Suppressor macrophage (primary cell): Measurements from ENCODE around the gene CAMK2A.
A peak's percentile ranks its signal among the peaks of the same experiment; 100 is the strongest.

Source experiments
- DNase-seq, 4 experiments: peaks; one replicate each; pipeline ENCODE4 v3.0.0-alpha.2; 2020 to 2022

Gene CAMK2A

DNA sequence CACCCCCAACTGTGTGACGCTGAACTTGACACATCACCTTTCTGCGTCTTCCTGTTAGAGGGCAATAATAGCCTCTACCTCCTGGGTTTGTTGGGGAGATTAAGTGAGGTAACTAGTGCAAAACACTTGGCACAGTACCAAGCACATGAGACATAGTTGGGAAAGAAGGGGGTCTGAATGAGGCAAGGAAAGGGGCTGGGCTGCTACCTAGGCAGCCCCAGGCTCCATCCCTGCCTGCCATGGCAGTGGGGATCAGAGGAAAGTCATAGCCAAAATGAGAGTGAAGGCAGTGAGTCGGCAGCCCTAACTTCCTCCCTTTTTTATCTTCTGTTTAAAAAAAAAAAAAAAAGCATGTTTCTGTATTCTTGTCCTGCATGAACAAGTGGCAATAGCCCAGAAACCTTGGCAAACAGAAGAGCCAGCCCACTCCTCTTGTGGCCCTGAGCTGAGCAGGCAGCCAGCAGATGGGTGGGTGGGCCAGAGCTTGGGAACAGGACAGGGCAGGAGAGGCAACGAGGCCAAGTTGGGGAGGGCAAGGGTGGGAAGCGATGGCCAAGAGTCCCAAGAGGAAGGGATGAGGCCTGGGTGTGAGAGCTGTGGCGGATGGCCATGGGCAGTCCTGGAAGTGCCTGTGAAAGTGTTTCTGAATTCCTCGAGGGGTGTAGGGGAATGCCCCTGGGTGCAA lies 11.4 kb downstream of the CAMK2A start:
- DNase-seq = no peak

DNA sequence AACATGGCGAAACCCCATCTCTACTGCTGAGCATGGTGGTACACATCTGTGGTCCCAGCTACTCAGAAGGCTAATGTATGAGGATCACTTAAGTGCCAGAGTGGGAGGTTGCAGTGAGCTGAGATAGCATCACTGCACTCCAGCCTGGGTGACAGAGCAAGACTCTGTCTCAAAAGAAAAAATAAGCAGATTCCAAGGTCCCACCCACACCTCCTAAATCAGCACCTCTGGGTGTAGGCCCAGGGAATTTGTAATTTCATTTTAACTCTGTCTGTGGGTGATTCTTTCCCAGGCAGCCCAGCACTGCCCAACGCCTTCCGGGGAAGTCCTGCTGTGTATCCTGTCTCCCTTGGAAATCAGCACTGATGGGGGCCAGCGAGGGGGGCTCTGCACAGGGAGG lies 12.5 kb downstream of the CAMK2A start:
- DNase-seq = no peak

DNA sequence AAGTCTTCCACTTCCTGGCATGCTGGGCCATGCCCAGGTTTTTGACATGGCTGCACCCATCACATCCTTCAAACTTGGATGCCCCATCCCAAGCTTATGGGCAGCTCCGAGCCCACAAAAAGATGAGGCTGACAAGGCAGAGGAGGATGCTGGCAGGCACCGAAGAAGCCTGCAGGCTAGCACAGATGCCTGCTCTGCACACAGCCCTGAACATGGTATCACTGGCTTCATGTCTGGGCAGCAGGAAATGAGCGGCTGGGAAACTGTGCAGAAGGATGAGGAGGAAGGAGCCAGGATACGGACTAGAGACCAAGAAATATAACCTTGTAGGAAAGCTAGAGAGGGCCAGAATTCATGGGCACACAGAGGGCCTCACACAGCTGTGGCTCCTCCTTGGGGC lies 14.8 kb downstream of the CAMK2A start:
- DNase-seq = no peak

DNA sequence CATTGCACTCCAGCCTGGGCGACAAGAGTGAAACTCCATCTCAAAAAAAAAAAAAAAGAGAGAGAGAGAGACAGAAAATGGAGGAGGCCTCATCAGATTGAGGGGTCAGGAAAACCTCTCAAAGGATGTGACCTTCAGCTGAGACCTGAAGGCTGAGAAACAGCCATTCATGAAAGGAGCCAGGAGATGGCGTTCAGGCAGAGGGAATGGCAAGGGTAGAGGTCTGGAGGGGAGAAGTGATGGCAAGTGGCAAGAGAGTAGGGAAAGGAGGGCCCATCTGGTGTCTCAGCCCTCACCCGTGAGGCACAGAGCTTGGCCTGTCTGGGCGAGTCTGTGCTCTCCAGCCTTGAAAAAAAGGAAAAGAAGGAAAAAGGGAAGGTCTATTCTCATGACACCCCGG lies 17.0 kb downstream of the CAMK2A start:
- peak in 3 of 4 experiments; percentile 19 to 32 (median 29) for DNase-seq

DNA sequence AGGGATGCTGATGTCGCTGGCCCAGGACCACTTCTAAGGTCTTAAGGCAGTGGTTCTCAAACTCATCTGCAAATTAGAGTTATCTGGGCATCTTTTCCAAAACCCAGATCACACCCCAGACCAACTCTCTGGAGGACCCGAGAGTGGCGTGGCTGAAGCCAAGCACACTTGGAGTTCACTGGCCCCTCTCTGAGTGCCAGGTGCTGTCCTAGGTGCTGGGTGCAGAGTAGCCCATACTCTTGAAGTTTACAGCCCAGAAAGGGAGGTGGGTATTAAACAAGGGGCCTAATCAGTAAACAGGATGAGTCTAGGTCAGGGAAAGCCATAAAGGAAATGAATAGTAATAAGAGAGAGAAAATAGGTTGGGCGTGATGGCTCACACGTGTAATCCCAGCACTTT lies 17.6 kb downstream of the CAMK2A start:
- no peak for DNase-seq

DNA sequence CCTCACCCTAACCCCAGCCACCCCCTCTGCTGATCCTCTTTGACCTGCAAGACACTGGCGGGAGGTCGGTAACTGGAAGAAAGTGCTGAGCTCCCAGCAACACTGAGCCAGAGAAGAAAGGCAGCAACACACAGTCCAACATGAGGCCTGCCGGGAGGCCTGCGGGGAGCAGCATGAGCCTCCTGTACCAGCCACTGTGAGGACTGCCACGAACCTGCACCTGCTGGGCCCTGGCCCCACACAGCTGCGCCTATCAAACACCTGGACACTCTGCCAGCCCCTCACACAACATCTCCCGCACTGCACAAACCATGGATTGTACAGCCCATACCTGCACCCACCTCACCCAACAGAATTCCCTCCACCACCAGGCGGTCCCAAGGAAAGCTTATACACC lies 18.3 kb downstream of the CAMK2A start:
- no peak for DNase-seq

DNA sequence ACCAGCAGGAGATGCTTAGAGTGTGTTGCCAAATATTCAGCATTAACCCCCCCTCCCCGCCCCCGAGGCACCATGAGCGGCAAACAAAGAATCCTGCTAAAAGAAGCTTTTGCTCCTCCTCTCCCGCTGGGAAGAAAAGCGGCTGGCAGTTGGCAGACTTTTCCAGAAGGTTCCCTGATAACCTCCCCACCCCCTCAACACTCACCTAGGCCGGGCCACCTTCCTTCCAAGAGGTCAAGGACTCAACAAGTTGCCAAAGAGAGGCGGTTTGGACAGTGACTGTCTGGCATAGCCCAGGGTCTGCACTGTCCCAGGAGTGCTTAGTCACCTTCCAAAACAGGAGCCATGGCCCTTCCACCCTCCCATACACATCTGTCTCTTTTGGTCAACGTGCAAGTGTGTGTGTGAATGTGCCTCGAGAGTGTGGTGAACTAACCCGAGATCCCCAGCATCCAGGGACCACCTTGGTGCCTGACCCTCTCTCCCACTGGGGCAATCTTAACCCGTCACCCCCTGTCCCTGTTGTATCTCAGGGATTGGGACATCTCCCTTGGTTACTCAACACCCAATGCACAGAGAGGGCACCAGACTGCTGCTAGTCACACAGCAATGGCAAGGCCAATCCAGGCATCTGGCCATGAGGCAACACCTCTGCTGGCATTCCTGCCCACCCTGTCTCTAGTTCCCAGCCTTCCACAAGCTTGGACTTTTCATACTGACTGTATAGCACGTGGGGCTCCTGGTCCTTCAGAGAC lies 18.9 kb downstream of the CAMK2A start:
- no peak for DNase-seq

DNA sequence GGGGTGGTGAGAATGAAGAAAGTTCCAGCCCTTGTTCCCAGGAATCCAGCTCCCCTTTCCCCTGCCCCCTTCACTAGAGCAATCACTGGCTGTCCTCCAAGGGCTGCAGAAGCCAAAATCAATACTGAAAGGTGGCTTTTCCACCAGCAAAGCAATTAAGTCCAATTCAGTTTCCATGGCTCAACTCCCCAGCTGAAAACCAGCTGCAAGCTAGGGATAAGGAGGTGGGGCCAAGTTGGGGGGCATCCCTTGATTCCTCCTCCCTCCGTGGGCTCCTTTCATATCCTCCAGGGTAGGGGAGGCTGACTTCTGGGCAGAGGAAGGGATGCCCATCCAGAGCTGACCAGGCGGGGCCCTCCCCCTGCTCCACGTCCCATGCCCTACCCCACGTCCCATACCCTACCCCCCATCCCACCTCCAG lies 22.7 kb downstream of the CAMK2A start:
- no peak for DNase-seq

DNA sequence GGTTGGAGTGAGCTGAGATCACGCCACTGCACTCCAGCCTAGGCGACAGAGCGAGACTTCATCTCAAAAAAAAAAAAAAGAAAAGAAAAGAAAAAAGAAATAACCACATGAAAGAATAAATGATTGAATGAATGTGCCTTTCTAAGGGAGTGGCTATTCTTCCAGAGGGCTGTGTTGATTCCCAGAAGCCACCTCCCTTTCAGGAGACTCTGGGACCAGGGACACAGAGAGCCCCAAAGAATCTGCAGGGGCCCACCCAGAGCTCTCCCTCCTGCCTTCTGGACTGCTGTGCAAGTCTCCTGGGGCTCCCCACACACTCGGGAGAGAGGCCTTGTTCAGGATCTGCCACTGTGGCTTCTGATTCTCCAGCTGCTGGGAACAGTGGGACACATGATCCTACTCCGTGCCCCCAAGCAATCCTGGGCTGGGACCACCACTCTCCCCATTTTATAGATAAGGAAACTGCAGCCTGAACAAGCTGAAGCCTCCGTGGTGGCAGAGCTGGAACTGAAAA lies 23.6 kb downstream of the CAMK2A start:
- no peak for DNase-seq

DNA sequence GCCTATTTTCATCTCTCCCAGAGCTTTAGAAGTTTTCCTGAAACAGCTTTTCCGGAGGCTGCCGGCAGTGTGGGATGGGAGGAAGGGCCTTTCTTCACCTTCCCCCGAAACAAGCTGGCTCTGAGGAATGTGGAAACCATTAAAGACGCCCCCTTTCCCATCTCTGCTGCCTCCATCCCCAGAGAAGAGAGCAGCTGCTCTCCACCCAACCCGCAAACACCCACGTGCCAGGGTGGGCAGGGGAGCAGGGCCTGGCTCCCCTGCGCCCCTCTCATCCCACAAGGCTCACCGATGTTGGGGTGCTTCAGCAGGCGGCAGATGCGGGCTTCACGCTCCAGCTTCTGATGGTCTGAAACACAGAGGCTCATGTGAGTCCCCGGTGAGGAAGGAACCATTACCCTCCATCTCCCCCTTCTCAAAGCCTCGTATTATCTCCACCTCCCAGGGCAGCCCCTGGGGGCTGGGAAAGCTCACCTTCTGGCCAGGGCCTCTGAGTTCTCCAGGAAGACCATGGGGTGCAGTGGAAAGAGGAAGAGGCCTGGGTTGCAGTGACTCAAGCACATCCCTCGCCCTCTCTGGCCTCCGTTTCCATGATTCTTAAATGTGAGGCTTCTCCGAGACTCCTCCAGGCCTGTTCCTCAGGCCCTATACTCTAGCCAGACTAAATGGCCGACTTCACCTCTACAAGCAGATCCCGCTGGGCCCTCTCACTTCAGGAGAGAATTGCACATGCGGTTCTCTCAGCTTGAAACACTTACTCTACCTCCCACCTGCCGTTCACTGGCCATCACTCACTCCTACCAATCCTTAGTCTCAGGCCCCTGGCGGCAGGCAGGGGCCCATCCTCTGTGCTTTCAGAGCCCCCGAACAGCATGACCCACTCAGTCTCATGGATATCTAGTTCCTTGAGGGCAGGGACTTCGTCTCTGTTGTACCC lies 24.6 kb downstream of the CAMK2A start:
- peak; percentile 29 to 59 (median 50) for DNase-seq

DNA sequence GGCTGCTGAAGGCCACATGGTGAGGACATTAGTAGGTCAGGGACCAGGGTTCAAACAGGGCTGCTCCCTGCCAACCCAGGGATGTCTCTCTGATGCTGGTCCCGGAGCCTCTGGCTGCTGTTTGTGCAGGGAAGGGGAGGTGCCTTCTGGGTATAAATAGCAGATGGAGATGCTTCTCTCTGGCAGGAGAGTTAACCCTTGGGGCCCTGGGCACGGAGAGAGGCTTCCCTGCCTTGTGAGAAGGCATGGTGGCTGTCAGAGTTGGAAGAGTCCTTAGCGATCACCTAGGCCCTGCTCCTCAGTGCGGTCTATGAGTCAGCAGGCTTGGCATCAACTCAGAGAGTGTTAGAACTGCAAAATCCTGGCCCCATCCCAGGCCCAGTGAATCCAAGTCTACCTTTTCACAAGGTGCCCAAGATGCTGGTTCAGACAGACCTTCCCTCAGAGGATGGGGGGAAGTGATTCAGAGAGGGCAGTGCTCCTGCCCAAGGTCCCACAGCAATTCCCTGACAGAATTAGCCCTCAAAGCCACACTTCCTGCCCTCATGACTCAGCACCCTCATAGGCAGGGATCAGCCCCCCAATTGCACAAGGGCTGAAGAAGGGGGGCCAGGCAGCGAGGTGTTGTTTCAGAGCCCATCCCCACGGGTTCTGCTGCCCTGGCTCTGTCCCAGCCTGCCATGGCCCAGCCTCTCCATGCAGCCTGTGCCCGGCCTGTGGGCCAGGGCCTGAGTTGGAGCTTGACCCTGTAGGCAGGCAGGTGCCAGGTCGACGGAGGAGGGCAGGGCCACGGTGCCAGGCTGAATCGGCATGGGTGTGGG lies 25.6 kb downstream of the CAMK2A start:
- DNase-seq = peak; percentile 19 to 29 (median 27)

DNA sequence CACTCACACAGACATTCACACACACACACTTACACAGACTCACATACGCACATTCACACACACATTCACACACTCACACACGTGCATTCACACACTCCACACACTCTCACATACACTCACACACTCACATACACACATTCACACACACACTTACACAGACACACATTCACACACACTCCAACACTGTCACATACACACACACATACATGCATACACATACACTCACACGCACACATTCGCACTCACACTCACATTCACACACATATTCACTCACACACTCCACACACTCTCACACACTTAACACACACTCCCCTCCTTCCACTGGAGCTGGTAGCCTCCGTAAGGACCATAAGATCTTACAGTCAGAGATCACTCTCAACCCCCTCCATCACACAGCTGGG lies 26.2 kb downstream of the CAMK2A start:
- no peak for DNase-seq

DNA sequence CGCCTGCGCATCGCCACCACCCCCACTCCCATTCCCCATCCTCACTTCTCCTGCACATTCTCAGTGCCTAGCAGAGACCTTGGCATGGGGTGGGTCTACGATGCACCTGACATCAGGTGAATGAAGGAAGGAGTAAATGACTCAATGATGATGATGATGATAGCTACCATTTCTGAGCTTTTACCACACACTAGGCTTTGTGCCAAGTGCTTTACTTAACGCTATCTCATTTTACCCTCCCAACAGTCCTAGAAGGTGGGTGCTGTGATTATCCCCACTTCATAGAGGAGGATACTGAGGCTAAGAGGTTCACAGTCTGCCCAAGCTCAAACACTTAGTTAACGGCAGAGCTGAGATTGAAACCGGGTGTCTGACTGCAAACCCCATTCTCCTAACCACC lies 27.1 kb downstream of the CAMK2A start:
- DNase-seq = no peak

DNA sequence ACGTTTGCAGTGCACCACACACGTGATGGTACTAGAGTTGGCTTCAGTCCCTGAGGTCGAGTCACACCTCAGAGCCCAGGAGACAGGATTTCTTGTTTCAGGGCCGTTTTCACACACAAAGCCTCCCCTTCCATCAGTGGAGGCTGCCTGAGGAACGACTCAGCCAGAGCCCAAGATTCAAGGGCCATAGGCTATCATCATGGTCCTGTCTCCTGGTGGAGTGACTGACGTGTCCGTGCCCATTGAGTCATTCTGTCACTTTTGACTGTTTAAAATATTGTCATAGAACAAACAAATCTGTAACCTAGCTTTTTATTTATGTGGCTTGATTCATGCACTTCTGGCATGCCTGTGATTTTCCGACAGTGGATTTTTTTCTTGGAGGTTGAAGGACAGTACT lies 28.3 kb downstream of the CAMK2A start:
- no peak for DNase-seq

DNA sequence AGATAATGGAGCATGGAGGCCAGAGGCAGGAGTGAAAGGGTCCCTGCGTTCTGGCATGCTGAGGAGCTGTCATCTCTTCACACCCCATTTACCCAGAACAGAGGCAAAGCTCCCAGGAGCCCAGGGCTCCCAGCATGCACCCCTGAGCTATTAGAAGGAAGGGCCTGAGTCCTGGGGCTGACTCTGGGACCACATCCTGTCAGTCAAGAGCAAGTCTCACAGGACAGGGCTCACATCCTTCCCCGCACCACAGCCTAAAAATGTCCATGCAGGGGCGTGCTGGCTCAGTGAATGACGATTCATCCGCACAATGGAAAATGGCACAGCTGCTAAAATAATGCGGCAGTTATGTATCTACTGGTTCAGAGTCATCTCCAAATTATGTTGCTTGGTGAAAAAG lies 31.4 kb downstream of the CAMK2A start:
- no peak for DNase-seq

DNA sequence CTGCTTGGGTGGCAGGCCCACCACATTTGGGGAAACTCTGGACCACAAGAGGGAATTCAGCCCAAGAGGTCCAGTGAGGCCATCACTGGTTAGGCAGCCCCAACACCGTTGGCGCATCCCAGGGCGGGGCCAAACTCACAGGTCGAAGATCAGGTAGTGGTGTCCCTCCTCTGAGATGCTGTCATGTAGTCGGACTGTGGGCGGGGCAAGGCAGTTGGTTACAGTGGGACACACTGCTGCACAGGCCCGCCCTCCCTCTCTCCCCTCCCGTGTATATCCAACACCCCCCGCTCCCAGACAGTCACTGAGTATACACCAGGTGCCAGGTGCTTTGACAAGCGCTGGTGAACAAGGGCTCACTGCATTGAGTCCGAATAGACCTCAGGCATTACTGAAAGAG lies 32.1 kb downstream of the CAMK2A start:
- DNase-seq = no peak

DNA sequence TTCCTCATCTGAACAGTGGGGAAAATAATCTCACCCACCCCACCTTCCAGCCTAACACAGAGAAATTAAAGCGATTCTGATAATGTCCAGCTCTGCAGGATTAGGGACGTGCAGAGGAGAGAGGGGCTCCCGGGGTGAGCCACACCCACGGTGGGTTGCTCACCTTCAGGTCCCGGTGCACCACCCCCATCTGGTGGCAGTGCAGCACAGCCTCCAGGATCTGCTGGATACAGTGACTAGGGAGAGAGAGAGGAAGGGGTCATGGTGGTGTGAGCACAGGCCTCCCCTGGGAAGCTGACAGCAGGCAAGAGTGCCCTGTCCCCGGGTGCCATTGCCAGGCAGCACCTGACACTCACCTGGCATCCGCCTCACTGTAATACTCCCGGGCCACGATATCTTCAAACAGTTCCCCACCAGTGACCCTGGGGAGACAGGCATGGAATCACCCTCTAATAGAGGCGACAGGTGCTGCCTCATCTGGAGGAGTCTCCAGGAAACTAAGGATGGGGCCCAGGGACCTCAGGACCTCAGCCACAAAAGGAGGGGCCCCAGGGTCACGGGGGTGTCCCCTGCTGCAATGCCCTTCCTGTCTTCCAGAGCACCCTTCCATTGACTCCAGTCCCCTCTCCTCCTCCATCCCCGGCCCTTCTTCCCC lies 33.0 kb downstream of the CAMK2A start:
- no peak for DNase-seq

DNA sequence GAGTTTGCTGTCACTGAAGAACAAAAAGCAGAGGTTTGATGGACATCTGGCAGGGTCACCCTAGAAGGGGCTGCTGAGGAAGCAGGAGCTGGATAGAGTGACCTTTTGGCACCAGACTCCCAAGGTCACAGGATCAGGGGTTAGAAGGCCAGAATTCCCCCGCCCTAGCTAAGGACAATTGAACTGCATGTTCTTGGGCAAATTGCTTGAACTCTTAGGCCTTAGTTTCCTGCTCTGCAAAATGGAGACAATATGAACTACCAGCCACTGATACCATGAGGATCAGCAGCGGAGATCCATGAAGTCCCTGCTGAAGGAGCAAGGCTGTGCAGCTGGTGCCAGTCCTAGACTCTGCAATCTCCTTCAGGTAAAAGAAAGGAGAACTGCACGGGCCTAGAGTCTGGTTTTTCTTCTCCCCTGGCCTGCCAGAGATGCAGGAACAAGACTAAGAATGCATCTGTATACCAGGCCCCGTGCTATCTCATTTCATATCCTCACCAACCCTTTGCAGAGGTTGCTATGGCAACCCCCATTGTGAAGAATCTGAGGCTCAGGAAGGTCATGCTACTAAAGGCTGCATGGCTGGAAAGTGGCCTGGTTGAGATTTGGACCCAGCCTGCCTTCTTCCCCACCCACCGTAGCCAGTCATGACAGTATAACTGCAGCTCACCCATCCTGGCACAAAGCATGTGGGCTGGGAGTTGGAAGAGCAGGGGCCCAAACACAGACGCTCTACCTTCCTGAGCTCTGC lies 33.7 kb downstream of the CAMK2A start:
- DNase-seq = no peak

DNA sequence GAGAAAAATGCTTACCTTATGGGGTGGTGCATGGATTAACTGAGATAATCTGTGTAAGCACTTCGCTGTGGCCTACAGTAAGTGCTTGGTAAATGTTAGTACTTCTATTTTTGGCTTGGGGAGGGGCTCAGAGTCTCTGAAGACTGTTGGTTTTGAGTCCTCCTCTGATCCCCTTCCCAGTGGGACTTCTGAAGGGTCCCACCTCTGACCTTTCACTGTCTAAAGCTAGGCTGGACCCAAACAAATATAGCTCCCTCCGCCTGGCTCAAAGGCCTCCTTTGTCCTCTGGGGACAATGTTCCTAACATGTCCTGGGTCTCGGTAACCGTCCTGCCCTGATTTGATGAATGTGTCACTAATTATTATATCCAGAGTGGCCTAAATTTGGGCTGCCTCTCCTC lies 34.8 kb downstream of the CAMK2A start:
- no peak for DNase-seq

DNA sequence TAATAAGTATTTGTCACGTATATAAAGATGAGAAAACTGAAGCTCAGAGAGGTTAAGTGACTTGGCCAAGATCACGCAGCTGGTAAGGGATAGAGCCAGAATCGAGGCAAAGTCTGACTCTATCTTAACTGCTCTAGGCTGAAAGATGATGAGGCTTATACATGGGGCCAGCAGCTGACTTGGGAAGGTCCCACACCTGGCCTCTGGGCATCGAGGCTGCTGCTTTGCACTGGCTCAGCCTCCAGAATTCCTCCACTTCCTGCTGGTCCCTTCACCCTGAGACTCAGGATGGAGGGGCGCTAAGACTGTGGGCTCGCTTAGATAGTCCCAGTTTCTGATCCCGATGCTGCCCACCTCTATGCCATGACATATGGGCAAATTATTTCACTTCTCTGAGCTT lies 35.2 kb downstream of the CAMK2A start:
- DNase-seq = no peak
